Endothelial cell (in vitro differentiated cells): Measurements from ENCODE around the gene IQCH. TPM values are rescaled to one million over a fixed set of nuclear protein-coding genes. Genes with fewer than 3 reads are reported as not detected.

Experiments
- DNase-seq: peaks from one replicate; pipeline ENCODE4 v3.0.0; 2021; ENCODE audit warnings: low spot score
- H3K27ac Mint-ChIP-seq: one replicate; pipeline ENCODE4 v1.8.0; 2021; ENCODE audit warnings: mixed read lengths, inconsistent platforms; ENCODE audit not compliant: unreplicated experiment
- H3K27me3 Mint-ChIP-seq: one replicate; pipeline ENCODE4 v1.8.0; 2021; ENCODE audit warnings: mild to moderate bottlenecking, moderate library complexity, mixed read lengths, inconsistent platforms; ENCODE audit not compliant: unreplicated experiment
- H3K36me3 Mint-ChIP-seq: one replicate; pipeline ENCODE4 v1.8.0; 2021; ENCODE audit warnings: mild to moderate bottlenecking, low read depth, mixed read lengths, inconsistent platforms; ENCODE audit not compliant: unreplicated experiment
- H3K4me1 Mint-ChIP-seq: one replicate; pipeline ENCODE4 v1.8.0; 2021; ENCODE audit warnings: mild to moderate bottlenecking, mixed read lengths, inconsistent platforms; ENCODE audit not compliant: unreplicated experiment
- H3K4me3 Mint-ChIP-seq: one replicate; pipeline ENCODE4 v1.8.0; 2021; ENCODE audit warnings: mild to moderate bottlenecking, mixed read lengths, inconsistent platforms; ENCODE audit not compliant: unreplicated experiment
- H3K9me3 Mint-ChIP-seq: one replicate; pipeline ENCODE4 v1.8.0; 2021; ENCODE audit warnings: mixed read lengths, inconsistent platforms; ENCODE audit not compliant: unreplicated experiment
- total RNA-seq: library from RNA; stranded (reverse); fragmentation: NEBNext Ultra II Directional; extraction: Animal tissue kit (Norgen Biotek cat#: 25700); gene quantifications from one replicate; pipeline ENCODE4 v1.2.1, GENCODE V29; 2021; ENCODE audit not compliant: unreplicated experiment
- TF ChIP-seq, protein P1 (sequence below): fragments of 200-600 bp; sonication (generic); IDR thresholded peaks from one replicate; pipeline ENCODE4 v1.5.0; 2021; ENCODE audit warnings: antibody characterized with exemption; ENCODE audit not compliant: unreplicated experiment

IQCH gene
- total RNA-seq, 1 donor from 2014 or later, result 2.4 TPM

DNA sequence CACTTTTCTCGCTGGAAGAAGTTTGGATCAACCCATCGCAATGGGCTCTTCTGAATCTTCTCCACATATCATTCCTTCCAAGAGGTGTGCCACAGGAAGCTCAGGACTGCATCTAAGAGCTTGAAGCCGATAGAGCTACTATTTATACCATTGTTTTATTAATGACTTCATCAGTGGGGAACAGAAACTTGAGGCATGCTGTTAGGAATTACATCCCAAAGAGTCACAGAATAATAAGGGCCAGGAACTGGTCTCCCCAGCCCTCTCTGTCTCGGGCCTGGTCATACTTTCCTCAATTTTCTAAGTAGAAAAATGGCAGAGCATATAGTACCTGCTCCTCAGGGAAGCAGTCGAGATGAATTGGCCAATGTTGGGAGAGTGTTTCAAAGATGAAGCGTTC is 249.5 kb downstream of the IQCH start:
- H3K4me3 Mint-ChIP-seq, result no peak overlapping the region
- no peaks in the 10 kb centered on the region for H3K9me3 Mint-ChIP-seq
- no peaks in the 10 kb centered on the region for H3K27me3 Mint-ChIP-seq
- H3K4me1 Mint-ChIP-seq, result peaks cover 9% of the 10 kb centered on the region
- no peak overlapping the region for H3K27ac Mint-ChIP-seq
- no peak for DNase-seq
- no peaks in the 10 kb centered on the region for H3K36me3 Mint-ChIP-seq
- TF ChIP-seq, protein P1, sequence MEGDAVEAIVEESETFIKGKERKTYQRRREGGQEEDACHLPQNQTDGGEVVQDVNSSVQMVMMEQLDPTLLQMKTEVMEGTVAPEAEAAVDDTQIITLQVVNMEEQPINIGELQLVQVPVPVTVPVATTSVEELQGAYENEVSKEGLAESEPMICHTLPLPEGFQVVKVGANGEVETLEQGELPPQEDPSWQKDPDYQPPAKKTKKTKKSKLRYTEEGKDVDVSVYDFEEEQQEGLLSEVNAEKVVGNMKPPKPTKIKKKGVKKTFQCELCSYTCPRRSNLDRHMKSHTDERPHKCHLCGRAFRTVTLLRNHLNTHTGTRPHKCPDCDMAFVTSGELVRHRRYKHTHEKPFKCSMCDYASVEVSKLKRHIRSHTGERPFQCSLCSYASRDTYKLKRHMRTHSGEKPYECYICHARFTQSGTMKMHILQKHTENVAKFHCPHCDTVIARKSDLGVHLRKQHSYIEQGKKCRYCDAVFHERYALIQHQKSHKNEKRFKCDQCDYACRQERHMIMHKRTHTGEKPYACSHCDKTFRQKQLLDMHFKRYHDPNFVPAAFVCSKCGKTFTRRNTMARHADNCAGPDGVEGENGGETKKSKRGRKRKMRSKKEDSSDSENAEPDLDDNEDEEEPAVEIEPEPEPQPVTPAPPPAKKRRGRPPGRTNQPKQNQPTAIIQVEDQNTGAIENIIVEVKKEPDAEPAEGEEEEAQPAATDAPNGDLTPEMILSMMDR, result no peak

DNA sequence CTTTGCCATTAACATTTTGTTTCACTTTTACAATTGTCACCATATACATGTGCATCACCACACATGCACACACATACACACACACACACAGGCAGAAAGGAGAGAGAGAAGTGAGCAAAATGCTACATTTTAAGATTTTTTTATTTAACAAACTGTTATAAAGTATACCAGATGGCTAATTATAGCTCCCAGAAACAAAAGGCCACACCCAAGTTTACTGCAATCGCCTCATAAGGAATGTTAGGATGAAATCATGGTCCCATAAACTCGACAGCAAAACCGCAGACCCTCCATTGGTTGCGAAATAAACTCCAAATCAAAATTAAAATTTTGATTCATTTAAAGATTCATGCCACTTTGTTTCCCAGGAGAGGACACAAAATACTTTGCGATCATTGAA is 250.2 kb downstream of the IQCH start:
- no peaks in the 10 kb centered on the region for H3K36me3 Mint-ChIP-seq
- no peak overlapping the region for H3K27ac Mint-ChIP-seq
- H3K4me1 Mint-ChIP-seq, result peaks cover 9% of the 10 kb centered on the region
- H3K9me3 Mint-ChIP-seq, result no peaks in the 10 kb centered on the region
- no peak for DNase-seq
- TF ChIP-seq, protein P1, result no peak
- H3K4me3 Mint-ChIP-seq, result no peak overlapping the region
- no peaks in the 10 kb centered on the region for H3K27me3 Mint-ChIP-seq

DNA sequence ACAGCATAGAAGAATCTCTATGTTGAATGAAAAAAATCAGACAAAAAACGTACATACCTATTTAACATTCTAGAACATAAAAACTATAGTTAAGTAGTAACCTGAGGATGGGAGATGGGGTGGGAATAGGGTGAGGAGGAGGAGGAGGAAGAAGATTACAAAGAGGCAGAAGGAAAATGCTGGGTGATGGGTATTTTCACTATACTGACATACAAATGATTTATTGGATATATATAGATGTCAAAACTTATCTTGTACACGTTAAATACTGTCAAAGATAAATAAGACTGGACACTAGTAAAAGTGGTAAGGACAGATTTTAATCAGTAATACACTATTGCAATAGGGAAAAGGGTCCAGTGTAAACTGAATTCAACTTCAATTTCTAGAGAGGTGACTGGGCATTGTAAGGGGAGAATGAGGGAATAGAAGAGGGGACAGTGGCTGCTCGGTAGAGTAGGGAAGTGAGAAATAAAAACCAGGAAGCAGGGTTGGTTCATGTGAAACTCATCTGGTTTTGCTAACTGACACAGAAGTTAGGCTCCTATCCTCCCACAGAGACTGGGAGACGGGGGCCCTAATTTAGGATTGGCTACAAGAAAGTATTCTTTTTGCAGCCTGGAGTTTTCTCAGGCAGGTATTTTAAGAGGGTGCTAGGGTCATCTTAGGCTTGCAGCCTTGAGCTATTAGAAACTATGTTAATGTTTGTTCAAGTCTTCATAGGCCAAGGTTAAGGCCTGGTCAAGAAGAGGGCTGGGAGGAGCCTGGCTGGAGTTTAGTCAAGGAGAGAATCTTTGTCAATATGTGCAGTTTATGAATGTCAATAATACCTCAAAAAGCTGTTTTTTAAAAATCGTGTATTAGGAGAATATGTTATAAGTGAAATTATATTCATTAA is 251.3 kb downstream of the IQCH start:
- TF ChIP-seq, protein P1, result no peak
- H3K36me3 Mint-ChIP-seq, result no peaks in the 10 kb centered on the region
- no peak for DNase-seq
- H3K4me1 Mint-ChIP-seq, result peaks cover 9% of the 10 kb centered on the region
- no peak overlapping the region for H3K27ac Mint-ChIP-seq
- no peaks in the 10 kb centered on the region for H3K9me3 Mint-ChIP-seq
- no peak overlapping the region for H3K4me3 Mint-ChIP-seq
- H3K27me3 Mint-ChIP-seq, result no peaks in the 10 kb centered on the region

DNA sequence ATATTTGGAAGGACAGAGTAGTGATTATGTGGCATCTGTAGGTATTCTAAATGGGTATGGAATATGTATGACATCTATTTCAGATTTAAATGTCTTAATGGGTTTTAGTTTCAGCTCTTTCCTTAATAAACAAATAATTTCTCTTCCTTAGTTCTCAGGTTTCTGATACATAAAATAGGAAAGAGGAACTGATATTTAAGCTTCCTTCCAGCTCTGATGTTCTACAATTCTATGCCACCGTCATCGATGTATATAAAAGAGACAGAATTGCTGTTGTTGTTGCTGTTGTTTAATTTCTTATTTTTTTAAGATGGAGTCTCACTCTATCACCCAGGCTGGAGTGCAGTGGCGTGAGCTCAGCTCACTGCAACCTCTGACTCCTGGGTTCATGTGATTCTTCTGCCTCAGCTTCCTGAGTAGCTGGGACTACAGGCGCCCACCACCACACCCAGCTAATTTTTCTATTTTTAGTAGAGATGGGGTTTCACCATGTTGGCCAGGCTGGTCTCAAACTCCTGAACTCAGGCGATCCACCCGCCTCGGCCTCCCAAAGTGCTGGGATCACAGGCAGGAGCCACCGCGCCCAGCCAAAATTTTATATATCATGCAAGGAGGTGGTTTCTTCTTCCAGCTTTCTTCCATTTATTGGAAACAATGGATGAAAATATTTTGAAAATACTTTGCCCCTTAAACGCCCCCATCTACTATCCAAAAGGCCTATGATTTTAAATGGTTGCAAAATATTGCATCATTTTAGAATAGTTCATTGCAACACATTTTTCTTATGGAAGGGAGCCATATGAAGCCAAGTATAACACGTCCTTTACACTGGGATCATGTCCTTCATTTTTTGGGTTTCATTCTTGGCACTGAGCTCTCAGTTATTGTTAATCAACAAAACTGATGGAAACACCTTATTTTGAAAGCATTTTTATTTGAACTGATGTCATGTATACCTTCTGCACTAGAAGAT is 252.5 kb downstream of the IQCH start:
- peaks cover 4% of the 10 kb centered on the region for H3K4me1 Mint-ChIP-seq
- no peak overlapping the region for H3K4me3 Mint-ChIP-seq
- no peak for DNase-seq
- TF ChIP-seq, protein P1, result no peak
- no peak overlapping the region for H3K27ac Mint-ChIP-seq
- no peaks in the 10 kb centered on the region for H3K27me3 Mint-ChIP-seq
- no peaks in the 10 kb centered on the region for H3K9me3 Mint-ChIP-seq
- H3K36me3 Mint-ChIP-seq, result no peaks in the 10 kb centered on the region
